HFF-Myc (cell line): ENCODE data around the gene RAB36.

Experiments used
- DNase-seq: peaks from one replicate; pipeline ENCODE4 v3.0.0-alpha.2; 2011; ENCODE audit warnings: low read depth; ENCODE audit errors: extremely low read depth
- H3K4me3 ChIP-seq: replicated peaks from 2 replicates; pipeline ENCODE4 v1.5.1; 2011; ENCODE audit warnings: low read depth, mild to moderate bottlenecking, control low read depth, low read length
- TF ChIP-seq, protein P1 (sequence below): IDR thresholded peaks from 2 replicates; pipeline ENCODE4 v1.5.1; 2012; ENCODE audit warnings: mild to moderate bottlenecking, low read depth, low read length, control low read depth; ENCODE audit errors: missing control alignments

The RAB36 gene

DNA sequence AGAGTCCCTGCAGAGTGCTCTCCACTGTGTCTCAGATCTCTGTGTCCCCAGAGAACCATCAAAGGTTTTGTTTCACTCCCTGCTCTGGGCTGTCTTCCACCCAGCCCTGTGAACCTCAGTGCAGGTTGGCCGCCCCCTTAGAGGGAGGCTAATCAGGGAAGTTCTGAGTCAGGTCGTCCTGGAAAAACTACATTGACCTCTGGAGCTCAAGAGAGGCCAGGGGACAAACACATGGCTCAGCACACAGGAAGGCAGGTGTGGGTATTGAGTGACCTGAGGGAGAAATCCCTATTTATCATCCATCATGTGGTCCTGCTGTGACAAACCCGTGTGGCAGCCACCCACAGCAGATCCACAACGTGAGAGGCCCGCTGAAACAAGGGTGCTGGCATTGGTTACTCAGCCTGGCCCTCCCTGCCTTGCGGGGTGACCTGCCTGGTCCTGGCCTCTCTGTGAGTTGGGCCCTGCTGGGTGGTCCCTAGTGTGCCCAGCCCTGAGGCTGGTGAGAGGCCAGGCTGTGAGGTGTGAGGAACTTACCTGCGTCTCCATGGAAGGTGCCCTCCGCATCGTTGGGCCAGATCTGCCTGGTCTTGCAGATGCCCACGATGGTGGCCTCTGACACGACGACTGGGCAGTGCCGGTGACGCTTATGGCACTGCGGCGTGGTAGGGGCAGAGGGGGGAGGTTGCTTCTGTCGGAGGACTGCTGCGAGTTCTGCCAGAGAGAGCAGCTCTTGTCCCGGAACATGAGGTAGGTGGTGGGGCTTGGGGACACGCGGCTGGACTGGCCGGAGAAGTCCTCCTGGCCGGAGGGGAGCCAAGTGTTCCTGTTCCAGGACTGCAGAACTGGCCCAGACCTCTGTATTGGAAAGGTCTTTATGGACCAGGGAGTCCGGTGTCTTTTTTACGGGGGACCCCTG lies 34.4 kb downstream of the RAB36 start:
- H3K4me3 ChIP-seq: peak overlapping the region; percentile 39
- TF ChIP-seq, protein P1, sequence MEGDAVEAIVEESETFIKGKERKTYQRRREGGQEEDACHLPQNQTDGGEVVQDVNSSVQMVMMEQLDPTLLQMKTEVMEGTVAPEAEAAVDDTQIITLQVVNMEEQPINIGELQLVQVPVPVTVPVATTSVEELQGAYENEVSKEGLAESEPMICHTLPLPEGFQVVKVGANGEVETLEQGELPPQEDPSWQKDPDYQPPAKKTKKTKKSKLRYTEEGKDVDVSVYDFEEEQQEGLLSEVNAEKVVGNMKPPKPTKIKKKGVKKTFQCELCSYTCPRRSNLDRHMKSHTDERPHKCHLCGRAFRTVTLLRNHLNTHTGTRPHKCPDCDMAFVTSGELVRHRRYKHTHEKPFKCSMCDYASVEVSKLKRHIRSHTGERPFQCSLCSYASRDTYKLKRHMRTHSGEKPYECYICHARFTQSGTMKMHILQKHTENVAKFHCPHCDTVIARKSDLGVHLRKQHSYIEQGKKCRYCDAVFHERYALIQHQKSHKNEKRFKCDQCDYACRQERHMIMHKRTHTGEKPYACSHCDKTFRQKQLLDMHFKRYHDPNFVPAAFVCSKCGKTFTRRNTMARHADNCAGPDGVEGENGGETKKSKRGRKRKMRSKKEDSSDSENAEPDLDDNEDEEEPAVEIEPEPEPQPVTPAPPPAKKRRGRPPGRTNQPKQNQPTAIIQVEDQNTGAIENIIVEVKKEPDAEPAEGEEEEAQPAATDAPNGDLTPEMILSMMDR: no peak
- DNase-seq: no peak

DNA sequence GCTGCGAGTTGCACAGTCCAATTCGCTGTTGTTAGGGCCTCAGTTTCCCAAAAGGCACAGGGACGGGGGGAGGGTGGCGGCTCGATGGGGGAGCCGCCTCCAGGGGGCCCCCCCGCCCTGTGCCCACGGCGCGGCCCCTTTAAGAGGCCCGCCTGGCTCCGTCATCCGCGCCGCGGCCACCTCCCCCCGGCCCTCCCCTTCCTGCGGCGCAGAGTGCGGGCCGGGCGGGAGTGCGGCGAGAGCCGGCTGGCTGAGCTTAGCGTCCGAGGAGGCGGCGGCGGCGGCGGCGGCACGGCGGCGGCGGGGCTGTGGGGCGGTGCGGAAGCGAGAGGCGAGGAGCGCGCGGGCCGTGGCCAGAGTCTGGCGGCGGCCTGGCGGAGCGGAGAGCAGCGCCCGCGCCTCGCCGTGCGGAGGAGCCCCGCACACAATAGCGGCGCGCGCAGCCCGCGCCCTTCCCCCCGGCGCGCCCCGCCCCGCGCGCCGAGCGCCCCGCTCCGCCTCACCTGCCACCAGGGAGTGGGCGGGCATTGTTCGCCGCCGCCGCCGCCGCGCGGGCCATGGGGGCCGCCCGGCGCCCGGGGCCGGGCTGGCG lies 35.1 kb downstream of the RAB36 start, which contains the start of gene BCR:
BCR (plus strand) TSS at position 209 of the 592 bp plus-strand sequence. CDS start 452 bp downstream, outside the sequence.
- TF ChIP-seq, protein P1: peak; percentile 4
- peak within 1 kb of the TSS; percentile 53 for H3K4me3 ChIP-seq
- no peak for DNase-seq

GRCh38 chr22:23180893-23181720 lies 35.8 kb downstream of the RAB36 start:
- DNase-seq: no peak
- H3K4me3 ChIP-seq: peak overlapping the region; percentile 53
- TF ChIP-seq, protein P1: no peak

- TF ChIP-seq, protein P1: no peak
- no peak for DNase-seq
- H3K4me3 ChIP-seq: peak overlapping the region; percentile 53
Observed at GRCh38 chr22:23181721-23182308, 36.5 kb downstream of the RAB36 start.

GRCh38 chr22:23182309-23183060 lies 37.2 kb downstream of the RAB36 start:
- DNase-seq: no peak
- peak overlapping the region; percentile 53 for H3K4me3 ChIP-seq
- TF ChIP-seq, protein P1: no peak
